GM18951 (cell line): Measurements from ENCODE around the gene PLXNB3.
"Not testable (repeated sequence)": the region's sequence is repeated elsewhere in the genome, so short reads cannot be mapped to it uniquely, and the experiment has no call there.

Experiments
- POLR2A ChIP-seq: IDR thresholded peaks from 4 replicates; pipeline ENCODE4 v1.6.1; 2011; ENCODE audit warnings: mild to moderate bottlenecking; ENCODE audit not compliant: insufficient read length, insufficient read depth; ENCODE audit errors: extremely low read depth
- in situ Hi-C: fragments of 300-500 bp; cut with MboI; formaldehyde crosslinking; loops from one replicate; pipeline ENCODE4 v1.12.0; 2022; ENCODE audit warnings: low sequenced_read_pairs, mixed read lengths, inconsistent platforms; ENCODE audit not compliant: unreplicated experiment

Gene PLXNB3

GRCh38 chrX:153738056-153738605, 25.9 kb upstream of the PLXNB3 start:
- in situ Hi-C loops: no loop called here
- no peak for TF ChIP-seq POLR2A

- no peak for TF ChIP-seq POLR2A
- in situ Hi-C loops: no loop called here
These were observed 24.1 kb upstream of the PLXNB3 start for GRCh38 chrX:153739754-153740486.

- in situ Hi-C loops: no loop called here
These were observed 23.3 kb upstream of the PLXNB3 start for GRCh38 chrX:153740631-153741222.

GRCh38 chrX:153741446-153741845, 22.6 kb upstream of the PLXNB3 start:
- in situ Hi-C loops: no loop called here
- TF ChIP-seq POLR2A: no peak

More at GRCh38 chrX:153740631-153741222, 23.3 kb upstream of the PLXNB3 start:
- TF ChIP-seq POLR2A: no peak

- in situ Hi-C loops: not testable (repeated sequence)
These were observed 21.9 kb upstream of the PLXNB3 start for GRCh38 chrX:153742111-153742510.

- in situ Hi-C loops: not testable (repeated sequence)
These were observed 21.1 kb upstream of the PLXNB3 start for GRCh38 chrX:153742796-153743467.

- in situ Hi-C loops: not testable (repeated sequence)
These were observed 20.4 kb upstream of the PLXNB3 start for GRCh38 chrX:153743468-153744209.

- TF ChIP-seq POLR2A: no peak
- in situ Hi-C loops: no loop called here
These were observed 19.6 kb upstream of the PLXNB3 start for GRCh38 chrX:153744210-153745066.

GRCh38 chrX:153745067-153745433, 19.0 kb upstream of the PLXNB3 start:
- in situ Hi-C loops: not testable (repeated sequence)

GRCh38 chrX:153746359-153746758, 17.7 kb upstream of the PLXNB3 start:
- in situ Hi-C loops: no loop called here
- TF ChIP-seq POLR2A: no peak

- in situ Hi-C loops: not testable (repeated sequence)
These were observed 17.1 kb upstream of the PLXNB3 start for GRCh38 chrX:153746991-153747390.

- in situ Hi-C loops: not testable (repeated sequence)
These were observed 15.0 kb upstream of the PLXNB3 start for GRCh38 chrX:153749017-153749416.
